Loucy (cell line): ENCODE data around the gene PLPP1.

Experiments used
- CTCF ChIP-seq: fragments of 200-600 bp; sonication (generic); conservative IDR thresholded peaks from 2 replicates; pipeline ENCODE4 v1.5.1; 2014; ENCODE audit warnings: mild to moderate bottlenecking, antibody characterized with exemption, low read length
- EZH2phosphoT487 ChIP-seq: fragments of 200-600 bp; IDR thresholded peaks from 2 replicates; pipeline ENCODE4 v1.6.1; 2018; ENCODE audit warnings: antibody characterized with exemption, mild to moderate bottlenecking, moderate library complexity, borderline replicate concordance

- TF ChIP-seq CTCF: no peak
- TF ChIP-seq EZH2phosphoT487: no peak
These were observed 37.3 kb upstream of the PLPP1 start for GRCh38 chr5:55572020-55572419.
